D341Med (cell line): ENCODE measurements around the gene SRC.
"Not testable (repeated sequence)": the region's sequence is repeated elsewhere in the genome, so short reads cannot be mapped to it uniquely, and the experiment has no call there.

Experiments
- DNase-seq: peaks from one replicate; pipeline ENCODE4 v3.0.0; 2012; ENCODE audit warnings: low spot score

Gene SRC

DNA sequence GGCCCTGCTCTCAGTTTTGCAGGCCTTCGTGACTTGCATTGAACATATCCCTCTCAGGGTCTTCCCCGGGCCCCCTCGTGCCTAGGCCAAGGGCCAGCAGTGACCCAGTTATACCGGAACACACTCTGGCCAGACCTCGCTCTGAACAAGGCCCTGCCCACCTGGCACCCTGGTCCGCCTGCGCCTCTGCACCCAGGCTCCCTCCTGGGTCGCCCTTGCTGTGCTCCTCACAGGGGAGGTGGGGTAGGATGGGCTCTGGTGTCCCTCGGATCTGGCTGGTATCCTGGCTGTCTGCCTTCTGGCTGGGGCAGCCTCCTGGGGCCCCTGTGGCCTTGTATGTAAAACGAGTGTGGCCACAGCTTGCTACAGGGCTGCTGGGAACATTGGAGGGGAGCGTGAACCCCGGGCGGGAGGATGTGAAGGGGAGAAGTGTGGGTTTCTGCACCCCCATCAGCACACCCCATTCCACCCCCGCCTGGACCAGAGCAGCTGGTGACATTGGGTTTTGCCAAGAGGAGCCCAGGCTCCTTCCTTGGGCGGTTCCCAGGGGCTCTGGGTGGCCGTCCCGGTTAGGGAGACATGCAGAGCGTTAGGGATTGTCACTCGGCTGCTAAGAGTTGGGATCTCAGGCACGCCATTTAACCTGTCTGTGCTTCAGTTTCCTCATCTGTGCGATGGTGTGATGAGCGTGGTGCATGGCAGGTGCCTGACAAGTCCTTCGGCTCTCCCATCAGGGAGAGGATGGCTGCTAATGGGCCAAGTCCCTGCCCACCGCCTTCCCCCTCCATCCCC is 17.5 kb downstream of the SRC start:
- no peak for DNase-seq

DNA sequence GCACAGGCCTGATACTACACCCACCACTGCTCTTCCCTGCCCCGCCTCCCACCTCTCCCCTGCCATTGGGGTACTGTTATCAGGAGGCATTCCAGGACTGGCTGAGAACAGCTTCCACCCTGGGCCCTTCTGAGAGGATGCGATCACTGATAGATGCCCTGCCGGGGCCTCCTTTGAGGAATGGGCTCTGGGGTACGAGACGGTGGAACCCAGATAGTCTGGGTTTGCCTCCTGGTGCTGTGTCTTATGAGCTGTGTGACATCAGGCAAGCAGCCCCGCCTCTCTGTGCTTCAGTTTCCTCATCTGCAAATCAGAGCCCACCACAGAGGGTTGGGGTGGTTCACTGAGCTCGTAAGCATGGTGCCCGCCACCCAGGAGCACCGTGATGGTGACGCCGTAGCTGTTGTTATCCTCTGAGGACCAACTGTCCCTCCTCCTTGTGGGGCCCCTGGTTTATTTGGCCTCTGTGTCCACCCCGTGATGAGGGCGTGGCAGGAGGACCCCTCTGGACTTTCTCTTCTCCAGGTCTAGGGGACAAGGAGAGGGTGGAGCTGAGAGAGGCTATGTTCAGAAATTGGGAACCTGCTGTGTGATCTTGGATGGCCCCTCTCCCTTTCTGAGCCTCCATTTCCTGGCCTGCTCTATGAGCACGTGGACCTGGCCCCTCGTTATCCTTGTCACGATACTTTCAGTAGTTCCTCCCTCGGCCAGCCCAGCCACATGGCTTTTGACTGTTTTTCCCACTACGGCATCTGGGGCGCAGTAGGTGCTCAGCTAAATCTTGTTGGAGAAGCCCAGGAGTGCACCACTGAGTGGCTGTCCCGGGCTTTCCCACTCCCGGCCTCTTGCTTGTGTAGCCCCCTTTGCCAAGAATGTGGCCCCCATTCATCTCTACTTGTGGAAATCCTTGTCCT is 18.3 kb downstream of the SRC start:
- no peak for DNase-seq

DNA sequence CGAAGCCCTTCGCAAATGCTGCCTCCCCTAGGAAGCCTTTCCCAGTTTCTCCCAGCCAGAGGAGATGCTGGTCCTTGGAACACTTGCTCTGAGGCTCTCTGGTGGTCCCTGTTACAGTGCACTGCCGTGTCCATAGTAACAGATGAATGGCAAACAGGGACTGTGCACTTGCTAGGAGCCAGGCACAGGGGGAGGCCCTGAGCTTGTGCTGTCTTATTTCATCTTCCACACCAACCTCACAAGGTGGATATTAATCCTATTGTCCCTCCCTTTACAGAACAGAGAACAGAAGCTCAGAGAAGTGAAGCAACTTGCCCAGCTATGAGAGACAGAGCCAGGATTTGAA is 19.0 kb downstream of the SRC start:
- DNase-seq = no peak

DNA sequence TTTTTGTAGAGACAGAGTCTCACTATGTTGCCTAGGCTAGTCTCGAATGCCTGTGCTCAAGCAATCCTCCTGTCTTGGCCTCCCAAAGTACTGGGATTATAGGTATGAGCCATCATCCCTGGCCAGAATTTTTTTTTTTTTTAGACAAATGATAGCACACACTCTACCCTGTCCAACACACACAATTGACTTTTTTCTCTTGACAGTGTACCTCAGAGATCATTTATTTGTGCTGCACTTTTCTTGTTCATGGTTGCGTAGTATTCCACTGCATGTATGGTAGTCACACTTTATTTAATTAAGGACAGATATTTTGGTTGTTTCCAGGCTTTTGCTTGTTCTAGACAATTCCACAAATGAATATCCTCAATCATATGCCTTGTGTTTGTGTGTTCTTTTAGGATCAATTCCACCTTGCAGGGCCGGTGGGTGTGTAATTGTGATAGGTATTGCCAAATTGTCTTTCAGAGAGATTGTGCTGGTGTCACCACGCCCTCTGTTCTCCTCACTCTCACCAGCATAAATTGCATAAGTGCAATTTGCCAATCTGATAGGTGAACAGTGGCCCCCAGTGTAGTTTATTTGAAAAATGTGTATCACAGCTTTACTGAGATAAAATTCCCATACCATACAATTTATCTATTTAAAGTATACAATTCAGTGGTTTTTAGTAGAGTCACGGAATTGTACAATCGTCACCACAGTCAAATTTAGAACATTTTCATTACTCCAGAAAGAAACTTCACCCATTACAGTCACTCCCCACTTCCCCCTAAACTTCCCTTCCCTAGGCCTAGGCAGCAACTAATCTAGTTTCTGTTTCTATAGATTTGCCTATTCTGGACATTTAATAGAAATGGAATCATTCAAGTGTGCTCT is 20.1 kb downstream of the SRC start:
- no peak for DNase-seq

DNA sequence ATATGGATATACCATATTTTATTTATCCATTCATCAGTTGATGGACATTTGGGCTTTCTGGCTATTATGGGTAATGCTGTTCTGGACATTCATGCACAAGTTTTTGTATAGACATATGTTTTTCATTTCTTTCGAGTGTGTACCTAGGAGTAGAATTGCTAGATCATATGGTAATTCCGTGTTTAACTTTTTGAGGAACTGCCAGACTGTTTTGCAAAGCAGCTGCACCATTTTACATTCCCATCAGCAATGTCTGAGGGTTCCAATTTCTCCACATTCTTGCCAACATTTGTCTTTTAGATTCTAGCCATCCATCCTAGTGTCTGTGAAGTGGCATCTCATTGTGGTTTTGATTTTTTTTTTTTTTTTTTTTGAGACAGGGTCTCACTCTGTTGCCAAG is 20.8 kb downstream of the SRC start:
- DNase-seq = no peak

DNA sequence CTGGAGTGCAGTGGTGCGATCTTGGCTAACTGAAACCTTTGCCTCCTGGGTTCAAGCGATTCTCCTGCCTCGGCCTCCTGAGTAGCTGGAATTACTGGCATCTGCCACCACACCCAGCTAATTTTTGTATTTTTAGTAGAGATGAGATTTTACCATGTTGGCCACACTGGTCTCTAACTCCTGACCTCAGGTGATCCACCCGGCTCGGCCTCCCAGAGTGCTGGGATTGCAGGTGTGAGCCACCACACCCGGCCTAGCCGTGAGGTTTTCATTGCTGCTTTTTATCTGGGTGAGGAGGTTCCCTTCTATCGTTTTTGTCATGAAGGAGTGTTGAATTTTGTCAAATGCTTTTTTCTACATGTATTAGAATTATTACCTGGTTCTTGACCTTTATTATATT is 23.9 kb downstream of the SRC start:
- no peak for DNase-seq

DNA sequence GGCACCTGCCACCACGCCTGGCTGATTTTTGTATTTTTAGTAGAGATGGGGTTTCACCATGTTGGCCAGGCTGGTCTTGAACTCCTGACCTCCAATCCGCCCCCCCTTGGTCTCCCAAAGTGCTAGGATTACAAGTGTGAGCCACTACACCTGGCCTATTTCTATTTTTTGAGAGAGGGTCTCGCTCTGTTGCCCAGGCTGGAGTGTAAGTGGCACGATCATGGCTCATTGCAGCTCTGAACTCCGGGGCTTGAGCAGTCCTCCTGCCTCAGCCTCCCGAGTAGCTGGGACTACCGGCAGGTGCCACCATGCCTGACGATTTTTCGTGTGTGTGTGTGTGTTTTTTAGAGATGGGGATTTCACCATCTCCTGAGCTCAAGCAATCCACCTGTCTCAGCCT is 25.9 kb downstream of the SRC start:
- DNase-seq = not testable (repeated sequence)

DNA sequence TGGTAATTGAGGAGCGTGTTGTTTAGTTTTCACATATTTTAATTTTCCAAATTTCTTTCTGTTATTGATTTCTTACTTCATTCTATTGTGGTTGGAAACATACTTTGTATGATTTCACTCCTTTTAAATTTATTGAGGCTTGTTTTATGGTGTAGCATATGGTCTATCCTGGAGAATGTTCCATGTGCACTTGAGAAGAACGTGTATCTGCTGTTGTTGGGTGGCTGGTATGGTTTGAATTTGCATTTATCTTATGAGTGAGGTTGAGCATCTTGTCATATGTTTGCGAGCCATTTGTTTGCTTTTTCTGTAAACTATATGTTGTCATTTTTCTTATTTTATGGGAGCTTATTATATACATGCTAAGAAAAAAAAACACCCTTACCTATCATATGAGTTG is 26.5 kb downstream of the SRC start:
- DNase-seq = no peak

DNA sequence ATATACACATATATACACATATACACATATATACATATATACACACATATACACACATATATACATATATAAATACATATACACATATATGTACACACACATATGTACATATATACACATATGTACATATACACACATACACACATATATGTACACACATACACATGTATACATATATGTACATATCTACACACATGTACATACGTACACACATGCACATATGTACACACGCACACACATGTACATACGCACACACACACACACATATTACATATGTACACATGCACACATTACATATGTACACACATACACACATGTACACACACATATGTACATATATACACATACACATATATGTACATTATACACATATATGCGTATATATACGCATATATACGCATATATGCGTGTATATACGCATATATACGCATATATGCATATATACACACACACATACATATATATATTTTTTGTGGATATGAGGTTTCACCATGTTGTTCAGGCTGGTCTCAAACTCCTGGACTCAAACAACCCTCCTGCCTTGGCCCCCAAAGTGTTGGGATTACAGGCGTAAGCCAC is 27.2 kb downstream of the SRC start:
- no peak for DNase-seq

DNA sequence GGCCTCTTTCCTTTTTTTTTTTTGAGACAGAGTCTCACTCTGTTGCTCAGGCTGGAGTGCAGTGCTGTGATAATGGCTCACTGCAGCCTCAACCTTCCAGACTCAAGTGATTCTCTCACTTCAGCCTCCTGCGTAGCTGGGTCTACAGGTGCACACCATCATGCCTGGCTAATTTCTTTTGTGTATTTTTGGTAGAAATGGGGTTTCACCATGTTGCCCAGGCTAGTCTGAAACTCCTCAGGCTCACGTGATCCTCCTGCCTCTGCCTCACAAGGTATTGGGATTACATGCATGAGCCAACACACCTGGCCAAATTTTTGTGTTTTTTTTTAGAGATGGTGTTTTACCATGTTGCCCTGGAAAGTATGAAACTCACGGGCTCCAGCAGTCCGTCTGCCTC is 29.3 kb downstream of the SRC start:
- DNase-seq = no peak

DNA sequence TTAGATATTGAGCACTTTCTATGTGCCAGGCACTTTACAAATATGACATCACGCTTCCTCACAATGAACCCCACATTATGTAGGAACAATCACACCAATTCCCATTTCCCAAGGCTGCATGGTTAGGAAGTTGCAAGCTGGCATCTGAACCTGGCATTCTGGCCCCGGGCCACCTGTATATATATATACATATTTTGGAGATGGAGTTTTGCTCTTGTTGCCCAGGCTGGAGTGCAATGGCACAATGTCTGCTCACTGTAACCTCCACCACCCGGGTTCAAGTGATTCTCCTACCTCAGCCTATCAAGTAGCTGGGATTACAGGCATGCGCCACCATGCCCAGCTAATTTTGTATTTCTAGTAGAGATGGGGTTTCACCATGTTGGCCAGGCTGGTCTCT is 30.4 kb downstream of the SRC start:
- no peak for DNase-seq

DNA sequence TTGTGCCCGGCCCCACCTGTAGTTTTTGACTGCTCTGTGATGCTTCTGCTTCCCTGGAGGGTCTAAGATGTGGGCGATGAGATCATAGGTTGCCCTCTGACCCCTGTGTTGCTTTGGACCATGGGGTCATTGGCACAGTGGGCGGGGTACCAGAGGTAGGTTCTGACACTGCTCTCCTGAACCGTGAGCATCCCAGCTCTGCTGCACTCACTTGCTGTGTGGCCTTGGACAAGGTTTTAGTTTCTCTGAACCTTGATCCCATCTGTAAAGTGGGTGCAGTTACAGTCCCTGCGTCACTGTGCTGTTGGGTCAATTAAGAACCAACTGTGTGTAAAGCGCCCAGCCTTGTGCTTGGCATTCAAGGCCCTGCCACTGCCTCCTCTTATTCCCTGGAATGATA is 30.9 kb downstream of the SRC start:
- DNase-seq = no peak

DNA sequence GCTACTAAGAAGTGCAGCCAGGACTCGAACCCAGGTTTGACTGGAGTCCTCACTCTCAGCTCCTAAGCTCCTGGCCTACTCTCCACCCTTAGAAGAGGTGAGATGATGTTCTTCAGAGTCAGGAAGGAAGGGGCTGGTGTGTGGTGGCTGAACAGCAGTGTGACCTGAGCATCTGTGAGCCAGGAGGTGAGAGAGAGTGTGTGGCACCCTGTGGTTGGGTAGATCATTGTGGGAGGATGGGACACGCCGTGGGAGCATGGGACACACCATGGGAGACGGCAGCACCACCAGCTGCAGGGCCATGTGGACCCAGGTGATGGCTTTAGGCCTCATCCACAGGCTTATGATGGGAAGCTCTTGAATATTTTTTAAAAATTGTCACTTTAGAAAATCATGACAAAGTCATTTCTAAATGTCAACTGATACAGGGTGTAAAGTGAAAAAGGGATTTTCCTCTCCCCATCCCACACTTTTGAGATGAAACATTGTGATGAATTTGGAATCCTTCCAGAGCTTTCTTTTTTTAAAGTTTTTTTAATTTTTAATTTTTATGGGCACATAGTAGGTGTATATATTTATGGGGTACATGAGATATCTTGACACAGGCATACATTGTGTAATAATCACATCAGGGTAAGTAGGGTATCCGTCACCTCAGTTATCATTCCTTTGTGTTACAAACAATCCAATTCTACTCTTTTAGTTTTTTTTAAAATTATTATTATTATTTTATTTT is 31.6 kb downstream of the SRC start:
- no peak for DNase-seq

DNA sequence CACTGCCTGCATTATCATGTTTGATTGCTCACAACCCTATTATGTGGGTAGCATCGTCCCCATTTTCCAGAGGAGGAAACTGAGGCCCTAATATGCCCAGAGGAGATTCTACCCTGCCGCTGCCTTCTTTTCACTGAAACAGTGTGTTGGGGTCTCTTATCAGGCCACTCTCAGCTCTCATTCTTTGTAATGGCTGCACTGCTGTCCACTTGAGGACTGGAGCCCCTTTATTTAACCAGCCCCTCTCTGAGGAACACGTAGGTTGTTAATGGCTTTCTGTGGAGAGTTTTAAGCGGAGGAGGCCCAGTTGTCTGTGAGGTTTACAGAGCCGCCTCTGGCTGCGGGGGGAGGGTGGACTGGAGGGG is 32.5 kb downstream of the SRC start:
- DNase-seq = no peak

DNA sequence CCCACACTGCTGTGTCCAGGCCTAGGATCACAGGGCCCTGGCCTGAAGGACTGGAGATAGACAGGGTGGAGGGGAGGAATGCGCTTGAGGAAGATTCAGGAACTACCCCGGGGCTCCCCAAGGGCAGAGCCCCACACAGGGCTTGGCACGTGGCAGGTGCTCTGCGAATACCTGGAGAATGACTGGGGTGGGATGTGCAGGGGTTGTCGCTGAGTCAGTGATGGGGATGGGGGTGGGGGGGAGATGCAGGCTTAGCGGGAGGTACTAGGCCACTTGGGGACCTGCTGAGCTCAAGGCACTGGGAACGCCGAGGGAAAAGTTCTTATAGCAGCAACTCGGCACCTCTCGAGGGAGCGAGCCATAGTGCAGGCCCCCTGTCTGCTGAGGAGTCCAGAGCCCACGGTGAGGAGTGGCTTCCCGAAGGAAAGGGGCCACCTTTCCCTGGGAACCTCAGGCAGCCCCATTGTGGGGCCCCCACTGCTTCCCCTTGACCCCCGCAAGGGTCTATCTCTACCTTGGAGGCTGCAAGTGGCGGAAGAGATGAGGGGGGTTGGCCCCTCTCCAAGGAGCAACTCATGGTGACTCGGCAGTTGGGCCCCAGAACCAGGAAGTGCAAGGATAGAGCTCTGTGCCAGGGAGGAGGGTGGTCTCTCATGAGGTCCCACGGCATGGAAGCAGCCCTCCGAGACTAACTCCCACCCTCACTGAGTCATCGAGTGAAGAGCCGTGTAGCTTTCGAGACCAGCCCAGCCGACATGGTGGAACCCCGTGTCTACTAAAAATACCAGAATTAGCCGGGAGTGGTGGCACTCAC is 33.1 kb downstream of the SRC start:
- no peak for DNase-seq

DNA sequence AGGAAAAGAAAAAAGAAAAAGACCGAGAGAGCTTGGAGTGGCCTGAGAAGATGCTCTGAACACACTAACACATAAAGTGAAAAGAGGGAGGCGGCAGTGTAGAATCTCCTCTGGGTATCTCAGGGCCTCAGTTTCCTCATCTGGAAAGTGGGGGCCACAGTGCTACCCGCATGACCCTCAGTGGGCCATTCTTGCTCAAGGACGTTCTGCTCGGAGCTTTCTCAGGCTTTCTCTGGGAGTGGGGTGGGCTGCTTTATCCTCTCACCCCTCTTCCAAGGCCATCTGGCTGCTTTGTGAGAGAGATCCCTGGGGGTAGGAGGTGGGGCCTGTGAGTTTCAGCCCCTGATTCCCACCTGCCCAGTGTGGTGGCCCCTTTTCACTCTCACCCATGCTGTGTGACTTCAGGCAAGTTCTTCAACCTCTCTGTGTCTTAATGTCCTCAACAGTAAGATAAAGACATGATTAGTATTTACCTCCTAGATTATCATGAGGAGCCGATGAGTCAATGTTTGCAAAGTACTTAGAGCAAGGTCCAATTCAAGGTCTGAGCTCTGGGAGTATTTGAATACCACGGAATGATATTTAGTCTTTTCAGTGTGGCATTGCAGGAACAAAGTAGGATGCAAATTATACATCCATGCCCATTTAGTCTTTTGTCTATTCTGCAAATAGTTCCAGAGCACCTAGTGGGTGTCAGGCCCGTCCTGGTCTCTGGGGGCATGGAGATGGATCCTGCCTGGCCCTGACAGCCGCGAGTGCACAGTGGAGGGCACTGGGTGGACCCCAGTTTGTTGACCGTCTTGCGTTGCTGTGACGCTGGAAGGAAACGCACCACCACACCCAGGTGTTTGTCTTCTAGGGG is 34.3 kb downstream of the SRC start:
- DNase-seq = no peak

DNA sequence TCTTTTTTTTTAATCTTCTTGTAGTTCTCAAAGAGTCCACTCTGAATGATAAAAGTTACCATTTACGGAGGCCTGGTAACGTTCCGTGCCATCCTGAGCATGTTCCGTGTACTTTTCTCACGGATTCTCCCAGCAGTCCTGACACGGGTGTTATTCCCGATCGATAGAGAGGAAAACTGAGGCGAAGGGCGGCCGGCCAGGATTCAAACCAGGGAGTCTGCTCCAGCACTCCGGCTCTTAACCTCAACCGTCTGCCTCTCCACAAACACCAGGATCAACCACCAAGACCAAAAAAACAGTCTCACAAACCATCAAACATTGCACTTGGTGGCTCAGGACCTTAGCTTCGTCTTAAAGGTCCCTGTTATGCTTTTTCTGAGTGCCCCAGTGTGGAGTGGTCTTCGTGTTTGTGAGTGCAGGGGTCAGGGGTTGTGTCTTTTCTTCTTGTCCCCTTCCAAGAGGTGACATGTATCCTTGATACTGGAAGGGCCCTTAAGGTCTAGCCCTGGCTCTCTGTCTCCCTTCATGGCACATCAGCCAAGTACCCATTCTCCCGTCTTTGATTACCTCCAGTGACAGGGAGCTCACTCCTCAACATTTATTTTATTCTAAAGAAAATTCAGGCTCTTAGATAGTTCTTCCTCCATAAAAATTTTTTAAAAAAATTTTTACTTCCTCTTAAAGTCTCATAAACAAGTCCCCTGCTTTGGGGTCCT is 35.1 kb downstream of the SRC start:
- no peak for DNase-seq

DNA sequence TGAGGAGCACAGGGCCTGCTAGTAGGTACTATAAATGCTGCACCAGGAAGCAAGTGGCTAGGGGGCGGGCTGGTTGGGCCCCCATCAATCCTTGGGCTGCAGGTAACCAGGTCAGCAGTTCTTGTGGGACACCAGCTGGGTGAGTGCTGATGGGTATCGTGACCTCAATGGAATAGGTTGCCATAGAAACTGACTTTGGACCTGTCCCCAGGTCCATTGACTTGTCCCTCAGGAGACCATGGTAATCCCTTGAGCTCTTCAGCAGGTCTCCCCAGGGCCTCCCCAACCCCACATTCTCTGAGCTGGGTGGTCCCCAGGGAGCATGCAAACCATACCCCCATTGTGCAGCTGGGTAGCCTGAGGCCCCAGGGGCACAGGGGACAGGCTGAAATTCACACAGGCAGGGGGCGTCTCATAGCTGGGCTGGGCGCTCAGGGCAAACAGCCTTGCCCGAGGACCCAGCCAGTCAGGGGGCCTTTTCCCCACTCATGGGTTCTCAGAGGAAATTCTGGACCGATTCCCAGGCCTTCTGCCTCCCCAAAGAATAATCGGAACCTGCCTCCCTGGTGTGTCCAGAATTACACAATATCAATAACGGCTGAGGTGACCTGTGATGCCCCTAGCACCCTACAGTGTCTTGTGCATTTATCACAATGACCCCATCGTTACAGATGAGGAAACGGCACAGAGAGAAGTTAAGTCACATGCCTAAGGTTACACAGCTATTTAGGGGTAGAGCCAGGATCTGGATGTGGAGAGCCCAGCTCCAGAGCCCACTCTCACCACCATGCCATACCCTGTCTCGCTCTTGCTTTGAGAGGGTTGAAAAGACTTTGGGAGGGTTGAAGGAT is 35.9 kb downstream of the SRC start:
- DNase-seq = no peak
